ENCODE data around the gene ZSCAN1.

The ZSCAN1 gene

DNA sequence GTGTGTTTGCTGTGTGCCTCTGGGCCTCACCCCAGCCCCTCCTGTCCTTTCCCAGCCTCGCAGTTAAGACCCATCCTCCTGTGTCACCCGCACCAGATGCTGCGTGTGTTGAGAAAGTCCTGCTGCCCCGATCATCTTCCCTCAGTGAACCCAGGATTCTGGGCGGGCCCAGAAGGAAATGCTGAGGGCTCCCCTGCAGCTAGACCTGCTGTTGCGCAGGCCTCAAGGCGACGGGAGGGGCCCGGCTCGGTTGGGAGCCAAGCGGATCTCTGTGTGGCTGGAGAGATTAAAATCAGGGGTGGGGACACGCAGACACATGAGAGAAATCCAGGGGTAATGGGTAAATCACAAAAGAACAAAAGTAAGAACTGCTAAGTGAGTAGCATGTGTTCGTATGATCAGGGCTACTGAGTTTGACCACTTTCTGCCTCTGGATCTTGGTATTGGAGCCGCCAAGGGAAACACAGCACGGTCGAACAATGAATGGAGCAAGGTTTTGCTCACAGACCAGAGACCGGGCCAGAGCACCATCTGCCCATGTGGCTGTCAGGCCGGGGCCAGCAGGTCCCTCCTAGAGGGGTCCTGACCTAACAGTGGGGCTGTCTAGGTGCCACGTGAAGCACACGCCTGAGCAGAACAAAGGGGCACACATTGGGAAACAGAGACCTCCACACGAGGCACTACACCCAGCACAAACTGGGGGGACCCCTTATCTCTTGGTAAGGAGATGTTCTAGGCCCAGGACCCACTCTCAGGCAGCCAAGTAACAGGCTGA is 7.1 kb downstream of the ZSCAN1 start:
- DNase-seq, result no peak

DNA sequence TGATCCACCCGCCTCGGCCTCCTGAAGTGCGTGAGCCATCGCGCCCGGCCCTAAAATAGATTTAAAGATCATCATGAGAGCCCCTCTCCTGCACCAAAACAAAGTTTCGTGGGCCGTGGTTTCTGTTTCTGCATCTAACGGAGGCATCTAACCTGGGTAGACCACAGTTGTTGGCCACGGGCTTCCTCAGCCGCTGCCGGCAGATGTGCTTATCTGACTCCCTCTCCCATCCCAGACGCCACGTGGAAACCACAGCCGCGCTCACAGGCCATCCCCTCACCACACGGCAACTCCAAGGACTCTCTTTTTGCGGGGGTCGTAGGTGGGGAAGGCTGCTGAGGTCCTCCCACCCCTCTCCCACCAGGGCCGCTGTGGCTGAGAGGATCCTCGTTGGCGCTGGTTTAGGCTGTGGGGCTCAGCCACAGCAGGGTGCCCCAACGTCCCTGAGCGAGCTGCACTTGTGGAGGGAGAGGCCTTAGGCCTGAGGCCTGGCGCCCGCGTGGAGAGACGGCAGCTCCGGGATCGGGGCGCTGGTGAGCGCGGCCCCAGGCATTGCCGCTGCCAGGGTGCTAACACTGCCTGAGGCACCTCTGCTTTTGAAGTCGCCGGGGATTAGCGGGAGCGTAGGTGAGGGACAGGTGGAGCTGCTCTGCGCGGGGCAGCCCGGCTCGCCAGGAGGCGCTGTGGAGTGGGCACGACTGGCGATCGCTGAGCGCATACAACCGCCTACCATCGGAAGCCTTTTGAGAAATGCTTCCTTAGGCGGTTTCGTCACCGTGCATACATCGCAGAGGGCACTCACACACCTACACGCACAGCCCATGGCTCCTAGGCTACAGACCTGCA is 8.9 kb downstream of the ZSCAN1 start:
- no peak for DNase-seq

DNA sequence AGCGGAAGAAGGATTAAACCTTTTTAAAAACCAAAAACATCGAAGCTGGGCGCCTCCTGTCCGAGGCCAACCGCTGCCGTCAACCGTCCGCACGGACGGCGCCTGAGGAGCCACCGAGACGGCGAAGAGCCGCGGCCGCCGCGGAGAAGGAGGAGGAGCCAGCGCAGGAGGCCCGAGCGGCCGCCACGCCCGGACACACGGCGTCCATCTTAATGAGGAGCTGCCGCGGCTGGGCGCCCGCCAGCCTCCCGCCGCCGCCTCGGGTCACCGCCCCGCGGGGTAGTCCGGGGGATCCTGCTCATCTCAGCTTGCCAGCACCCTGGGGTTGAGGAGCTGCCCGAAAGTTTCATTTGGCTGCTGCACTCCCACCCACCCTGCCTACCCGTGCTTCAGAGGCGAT is 10.6 kb downstream of the ZSCAN1 start:
- DNase-seq, result no peak

DNA sequence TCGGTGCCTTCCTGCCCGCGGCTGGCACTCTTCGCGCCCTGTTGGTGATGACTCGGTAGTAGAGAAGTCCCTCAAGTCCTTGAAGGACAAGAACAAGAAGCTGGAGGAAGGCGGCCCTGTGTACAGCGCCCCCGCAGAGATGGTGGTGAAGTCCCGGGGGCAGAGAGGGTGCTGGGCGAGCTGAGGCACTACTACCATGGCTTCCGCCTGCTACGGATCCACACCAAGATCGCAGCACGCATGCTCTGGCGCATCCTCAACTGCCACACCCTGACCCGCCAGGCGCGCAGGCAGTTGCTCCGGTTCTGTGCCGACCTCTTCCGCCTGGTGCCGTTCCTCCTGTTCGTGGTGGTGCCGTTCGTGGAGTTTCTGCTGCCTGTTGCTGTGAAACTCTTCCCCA is 11.1 kb downstream of the ZSCAN1 start:
- no peak for DNase-seq

DNA sequence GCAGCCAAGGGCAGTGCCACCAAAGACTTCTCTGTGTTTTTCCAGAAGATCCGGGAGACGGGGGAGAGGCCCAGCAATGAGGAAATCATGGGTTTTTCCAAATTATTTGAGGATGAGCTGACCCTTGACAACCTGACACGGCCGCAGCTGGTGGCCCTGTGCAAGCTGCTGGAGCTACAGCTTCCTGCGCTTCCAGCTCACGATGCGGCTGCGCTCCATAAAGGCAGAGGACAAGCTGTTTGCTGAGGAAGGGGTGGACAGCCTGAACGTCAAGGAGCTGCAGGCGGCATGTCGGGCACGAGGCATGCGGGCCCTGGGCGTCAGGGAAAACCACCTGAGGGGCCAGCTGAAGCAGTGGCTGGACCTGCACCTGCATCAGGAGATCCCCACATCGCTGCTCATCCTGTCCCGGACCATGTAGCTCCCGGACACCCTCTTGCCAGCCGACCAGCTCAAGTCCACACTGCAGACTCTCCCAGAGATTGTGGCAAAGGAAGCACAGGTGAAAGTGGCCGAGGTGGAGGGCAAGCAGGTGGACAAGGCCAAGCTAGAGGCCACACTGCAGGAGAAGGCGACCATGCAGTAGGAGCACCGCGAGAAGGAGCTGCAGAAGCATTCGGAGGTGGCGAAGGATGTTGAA is 11.7 kb downstream of the ZSCAN1 start:
- no peak for DNase-seq

DNA sequence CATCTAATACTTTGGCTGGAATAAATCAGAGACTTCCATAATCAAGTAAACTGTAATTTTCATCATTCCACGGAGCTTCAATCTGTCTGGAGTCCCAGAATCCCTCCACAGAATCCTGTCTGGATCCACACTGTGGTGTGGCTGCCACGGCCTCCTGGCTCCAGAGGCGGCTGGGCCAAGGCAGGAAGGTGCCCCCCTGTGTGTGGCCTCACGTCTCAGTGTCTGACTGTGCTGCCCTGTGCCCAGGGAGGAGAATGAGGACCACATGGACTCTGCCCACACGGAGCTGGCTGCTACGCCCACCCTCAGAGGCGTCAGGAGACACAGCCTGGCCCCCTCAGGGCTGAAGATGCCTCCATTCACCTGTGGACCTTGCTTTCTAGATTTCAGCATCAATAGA is 13.0 kb downstream of the ZSCAN1 start:
- no peak for DNase-seq

DNA sequence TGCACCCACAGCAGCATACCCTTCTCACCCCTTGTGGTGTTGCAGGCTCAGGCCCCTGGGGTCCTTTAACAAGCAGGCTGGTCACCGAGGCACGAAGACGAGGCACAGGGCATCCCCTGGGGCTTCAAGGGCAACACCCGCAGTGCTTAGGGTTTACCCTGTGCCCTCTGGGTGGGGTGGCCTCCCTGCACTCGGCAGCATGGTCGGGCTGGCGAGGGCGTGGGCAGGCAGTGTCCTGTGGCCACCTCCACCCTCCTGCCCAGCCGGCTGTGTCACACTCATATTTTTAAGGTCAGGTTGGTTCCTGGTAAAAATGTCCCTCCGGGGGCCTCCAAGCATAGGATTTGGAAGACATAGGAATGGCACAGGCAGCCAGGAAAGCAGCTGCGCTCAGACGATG is 13.8 kb downstream of the ZSCAN1 start:
- DNase-seq, result no peak

DNA sequence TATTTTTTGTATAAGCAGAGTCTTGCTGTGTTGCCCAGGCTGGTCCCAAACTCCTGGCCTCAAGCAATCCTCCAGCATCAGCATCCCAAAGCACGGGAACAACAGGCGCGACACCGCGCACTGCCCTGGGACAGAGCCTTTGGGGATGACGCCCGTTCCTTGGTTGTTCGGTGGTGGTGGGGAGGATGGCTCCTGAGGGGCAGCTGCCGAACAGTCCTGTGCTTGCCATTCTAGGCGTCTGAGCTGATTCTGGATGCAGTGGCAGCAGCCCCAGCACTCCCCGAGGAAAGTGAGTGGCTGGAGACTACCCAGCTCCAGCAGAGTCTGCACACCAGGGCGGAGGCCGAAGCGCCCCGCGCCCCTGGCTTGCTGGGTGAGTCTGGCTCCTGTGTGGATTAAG is 18.4 kb downstream of the ZSCAN1 start:
- DNase-seq, result no peak

DNA sequence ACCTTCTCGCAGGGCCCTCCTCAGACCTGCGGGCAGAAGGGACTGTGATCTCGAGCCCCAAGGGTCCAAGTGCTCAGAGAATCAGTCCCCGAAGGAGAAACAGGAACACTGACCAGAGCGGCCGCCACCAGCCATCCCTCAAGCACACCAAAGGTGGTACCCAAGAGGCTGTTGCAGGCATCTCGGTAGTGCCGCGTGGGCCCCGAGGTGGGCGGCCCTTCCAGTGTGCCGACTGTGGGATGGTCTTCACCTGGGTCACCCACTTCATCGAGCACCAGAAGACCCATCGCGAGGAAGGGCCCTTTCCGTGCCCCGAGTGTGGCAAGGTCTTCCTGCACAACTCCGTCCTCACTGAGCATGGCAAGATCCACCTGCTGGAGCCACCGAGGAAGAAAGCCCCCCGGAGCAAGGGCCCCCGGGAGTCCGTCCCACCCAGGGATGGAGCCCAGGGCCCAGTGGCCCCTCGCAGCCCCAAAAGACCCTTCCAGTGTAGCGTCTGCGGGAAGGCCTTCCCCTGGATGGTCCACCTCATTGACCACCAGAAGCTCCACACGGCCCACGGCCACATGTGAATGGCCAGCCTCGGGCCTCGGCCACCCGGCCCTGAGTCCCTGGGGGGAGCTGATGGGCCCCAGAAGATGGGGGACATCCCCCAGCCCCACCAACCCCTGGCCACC is 19.8 kb downstream of the ZSCAN1 start:
- DNase-seq, result no peak

DNA sequence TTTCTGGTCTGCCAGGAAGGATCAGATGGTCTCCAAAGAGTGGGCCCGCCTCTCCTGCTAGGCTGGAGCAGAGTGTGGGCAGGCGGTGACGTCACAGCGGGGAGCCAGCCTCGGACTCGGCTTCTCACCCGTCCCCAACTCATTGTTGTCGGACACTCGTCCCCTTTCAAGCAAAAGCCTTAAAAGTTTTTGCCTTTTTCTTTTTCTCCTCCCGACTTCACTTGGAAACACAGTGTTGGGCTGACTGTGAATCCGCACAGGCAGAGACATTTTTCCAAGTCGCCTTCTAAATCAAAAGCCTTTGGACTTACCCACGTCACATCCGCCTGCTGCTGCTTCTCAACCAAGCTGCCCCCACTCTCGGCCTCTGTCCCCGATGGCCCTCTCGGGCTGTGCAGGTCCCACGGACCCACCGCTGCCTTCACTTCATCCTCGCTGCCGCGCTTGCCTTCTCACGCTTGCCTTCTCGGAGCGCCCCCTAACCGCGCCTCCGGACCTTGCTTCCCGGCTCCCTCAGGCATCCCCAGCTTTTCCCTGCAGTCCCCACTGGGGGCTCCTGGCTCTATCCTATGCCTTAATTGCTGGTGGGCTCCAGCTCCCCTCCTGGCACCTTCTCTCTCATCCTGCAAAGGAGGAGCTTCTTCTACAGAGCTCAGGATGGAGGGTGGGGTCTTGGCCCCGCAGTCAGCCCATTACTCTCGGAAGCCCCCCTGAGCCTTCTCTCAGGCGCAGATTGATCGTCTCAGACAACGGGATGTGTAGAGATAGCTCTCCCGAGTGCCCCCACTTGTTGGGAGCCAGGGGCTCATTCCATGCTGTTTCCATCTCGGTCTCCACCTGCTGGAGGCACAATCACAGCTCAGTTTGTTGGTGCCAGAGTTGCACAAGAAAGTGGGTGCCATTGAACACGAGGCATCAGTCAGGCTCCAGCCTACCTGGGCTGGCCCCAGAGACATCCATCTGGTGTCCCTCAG is 21.4 kb downstream of the ZSCAN1 start:
- DNase-seq, result no peak

DNA sequence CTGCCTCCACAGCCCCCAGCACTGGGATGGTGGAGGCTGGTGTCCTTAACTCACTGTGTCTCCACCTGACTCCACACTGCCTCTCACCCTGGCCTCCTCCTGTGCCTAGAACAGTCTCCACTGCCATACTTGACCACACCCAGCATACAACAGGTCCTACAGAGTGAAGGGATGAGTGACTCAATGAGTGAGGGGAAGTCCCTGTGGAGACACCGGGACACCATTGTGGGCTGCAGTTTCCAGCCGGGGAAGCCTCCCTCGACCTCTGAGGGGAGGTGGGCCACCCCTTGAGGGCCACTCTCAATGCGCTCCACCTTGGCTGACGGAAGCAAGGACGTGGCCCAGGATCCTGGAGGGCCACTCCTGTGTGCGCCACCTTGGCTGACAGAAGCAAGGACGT is 22.4 kb downstream of the ZSCAN1 start:
- DNase-seq, result no peak

DNA sequence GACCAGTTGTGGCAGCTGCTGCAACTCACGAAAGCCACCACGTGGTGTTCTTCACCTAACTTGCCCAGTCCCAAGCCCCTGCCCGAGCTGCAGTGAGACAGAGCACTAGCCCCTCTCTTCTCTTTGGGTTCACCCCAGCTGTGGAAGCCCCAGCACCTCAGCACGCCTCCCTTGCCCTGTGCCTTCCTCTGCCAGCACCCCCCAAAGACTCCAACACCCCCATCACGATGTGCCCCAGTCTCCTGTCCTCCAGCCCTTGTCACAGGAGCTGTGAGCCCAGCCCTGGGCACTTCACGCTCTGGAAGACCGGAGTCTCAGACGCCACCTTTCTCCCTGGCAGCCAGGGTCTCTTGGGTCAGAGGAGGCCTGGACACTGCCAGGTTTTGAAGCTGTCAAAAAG is 23.0 kb downstream of the ZSCAN1 start:
- no peak for DNase-seq

DNA sequence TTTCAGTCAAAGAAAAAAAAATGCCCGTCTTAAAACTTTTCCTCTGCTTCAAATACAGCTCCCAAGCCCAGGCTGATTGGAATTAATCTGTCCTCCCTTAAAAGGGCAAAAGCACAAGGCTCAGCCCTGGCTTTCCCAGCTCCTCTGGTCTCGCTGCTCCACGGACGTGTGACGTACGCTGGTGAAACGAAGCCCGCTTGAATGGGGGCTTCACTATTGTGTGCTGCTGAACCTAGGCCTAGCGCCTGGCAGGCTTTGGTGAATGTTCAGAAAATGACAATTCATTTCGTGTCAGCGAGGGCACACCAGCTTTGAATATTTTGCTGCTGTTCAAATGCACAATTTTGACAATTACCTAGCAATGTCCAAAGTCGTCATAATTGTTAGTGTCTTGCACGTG is 24.6 kb downstream of the ZSCAN1 start:
- no peak for DNase-seq

DNA sequence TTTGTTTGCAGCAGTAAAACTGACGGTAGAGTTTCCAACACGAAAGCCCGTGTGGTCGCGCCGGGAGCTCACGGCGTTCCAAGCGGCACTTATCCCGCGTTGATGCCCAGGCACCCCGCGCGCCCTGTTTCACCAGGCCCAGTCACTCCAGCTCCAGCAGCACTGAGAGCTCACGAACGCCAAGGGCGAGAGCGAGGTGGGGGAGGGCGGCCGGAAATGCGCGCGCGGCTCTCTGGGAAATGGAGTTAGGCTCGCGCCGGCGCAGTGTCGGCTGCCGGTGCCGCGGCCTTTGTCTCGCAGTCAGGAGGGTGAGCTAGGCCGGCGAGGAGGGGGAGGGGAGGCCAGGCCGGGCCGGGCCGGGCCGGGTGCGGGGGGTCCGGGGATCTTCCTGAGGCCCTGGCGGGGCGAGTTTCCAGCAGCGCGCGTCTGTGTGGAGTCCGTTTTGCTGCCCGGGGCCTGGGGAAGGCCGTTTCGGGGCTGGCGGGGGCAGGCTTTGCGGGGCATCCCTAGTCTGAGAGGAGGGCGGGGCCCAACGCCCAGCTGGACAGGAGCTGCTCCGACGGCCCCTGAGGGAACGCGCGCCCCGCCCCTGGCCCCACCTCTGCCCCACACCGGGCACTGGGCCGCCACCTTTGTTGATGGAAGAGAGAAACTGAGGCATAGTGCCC is 25.3 kb downstream of the ZSCAN1 start, which contains the start of gene ZNF135:
ZNF135 (plus strand) TSS at position 280 of the 668 bp plus-strand sequence. CDS start 721 bp downstream, outside the sequence.
- no peak for DNase-seq

DNA sequence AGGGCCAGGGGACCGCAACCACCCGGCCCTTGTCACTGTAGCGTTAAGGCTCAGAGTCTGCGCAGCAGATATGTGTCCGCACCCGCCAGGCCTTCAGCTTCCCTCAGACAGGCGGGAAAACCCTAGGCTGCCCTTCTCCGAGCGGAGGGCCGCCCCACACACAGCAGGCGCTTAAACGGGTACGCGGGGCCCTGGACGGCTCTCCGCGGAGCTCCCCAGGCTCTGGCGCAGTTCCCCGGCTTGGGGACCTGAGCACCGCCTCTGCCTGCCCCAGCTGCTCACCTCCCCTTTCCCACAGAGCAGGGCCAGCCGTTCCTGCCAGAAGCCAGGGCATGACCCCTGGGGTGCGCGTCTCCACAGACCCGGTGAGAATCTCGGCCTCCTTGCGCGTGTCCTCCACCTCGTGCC is 25.9 kb downstream of the ZSCAN1 start:
- DNase-seq, result no peak

DNA sequence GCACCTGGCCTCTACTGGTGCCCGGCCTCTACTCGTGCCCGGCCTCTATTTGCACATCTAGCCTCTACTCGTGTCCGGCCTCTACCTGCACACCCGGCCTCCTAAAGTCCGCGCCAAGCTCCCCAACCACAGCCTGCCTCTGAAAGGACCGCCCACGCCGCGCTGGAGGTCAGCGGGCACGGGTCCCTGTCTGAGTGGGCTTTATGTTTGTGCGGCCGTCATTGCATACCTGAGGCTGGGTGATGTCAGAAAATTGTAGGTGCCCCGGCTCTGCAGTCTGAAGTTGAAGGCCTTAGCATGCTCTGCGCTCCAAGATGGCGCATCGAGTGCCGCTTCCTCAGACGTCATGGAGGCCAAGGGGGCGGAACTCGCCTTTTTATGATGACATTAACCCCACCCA is 26.4 kb downstream of the ZSCAN1 start:
- no peak for DNase-seq

DNA sequence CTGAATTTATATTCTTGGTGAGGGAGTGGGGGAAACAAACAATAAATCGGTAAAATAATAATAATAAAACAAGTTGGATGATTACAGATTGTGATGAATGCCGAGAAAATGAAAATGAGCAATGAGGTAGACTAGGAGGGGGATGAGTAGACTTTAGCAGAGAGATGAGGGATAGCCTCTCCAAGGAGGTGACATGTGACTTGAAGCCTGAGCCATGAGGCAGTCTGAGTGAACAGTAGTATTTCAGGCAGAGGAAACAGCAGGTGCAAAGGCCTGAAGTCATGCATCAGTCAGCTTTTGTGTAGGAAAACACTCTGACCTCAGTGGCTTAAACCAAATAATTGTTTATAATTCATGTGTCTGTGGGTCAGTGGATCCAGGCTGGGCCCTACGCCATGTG is 29.9 kb downstream of the ZSCAN1 start:
- DNase-seq, result no peak

DNA sequence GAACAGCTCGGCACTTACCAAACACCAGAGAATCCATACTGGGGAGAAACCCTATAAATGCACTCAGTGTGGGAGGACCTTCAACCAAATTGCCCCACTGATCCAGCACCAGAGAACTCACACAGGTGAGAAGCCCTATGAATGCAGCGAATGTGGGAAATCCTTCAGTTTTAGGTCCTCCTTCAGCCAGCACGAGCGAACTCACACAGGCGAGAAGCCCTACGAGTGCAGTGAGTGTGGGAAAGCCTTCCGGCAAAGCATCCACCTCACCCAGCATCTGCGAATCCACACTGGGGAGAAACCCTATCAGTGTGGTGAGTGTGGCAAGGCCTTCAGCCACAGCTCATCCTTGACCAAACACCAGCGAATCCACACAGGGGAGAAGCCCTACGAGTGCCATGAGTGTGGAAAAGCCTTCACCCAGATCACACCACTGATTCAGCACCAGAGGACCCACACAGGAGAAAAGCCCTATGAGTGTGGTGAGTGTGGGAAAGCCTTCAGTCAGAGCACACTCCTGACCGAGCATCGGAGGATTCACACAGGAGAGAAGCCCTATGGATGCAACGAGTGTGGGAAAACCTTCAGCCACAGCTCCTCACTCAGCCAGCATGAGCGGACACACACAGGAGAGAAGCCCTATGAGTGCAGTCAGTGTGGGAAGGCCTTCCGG is 33.6 kb downstream of the ZSCAN1 start:
- DNase-seq, result no peak

DNA sequence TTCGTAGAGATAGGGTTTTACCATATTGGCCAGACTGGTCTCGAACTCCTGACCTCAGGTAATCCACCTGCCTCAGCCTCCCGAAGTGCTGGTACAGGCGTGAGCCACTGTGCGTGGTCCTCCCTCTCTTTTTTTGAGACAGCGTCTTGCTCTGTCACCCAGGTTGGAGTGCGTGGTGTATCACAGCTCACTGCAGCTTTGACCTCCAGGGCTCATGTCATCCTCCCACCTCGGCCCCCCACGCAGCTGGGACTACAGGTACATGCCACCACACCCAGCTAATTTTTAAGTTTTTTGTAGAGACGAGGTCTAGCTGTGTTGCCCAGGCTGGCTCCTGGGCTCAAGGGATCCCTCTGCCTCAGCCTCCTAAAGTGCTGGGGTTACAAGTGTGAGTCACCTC is 46.0 kb downstream of the ZSCAN1 start:
- no peak for DNase-seq

DNA sequence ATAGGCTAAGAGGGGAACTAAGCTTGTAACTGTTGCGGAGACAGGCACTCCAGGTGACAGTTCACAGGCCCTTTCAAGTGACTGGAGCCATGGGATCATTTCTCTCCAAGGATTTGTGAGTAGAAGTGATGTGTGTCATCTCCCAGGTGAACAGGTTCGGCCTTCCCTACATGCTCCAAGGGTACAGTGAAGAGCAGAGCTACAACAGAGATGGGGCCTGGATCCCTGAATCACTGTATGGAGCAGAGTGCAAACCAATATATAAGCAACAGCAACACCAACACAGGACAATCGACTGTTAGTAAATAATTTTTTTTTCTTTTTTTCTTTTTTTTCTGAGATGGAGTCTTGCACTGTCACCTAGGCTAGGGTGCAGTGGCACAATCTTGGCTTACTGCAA is 49.2 kb downstream of the ZSCAN1 start:
- no peak for DNase-seq
